K562 (cell line): Measurements from ENCODE around the gene MPIG6B. TPM values are rescaled to one million over a fixed set of nuclear protein-coding genes. Genes with fewer than 3 reads are reported as not detected.

ENCODE experiments used
- AFF1 ChIP-seq, 2 experiments: fragments of 450-650 bp; IDR thresholded peaks; 2 replicates each; pipeline ENCODE4 v1.6.1; 2018; ENCODE audit warnings: mild to moderate bottlenecking in 2 of 2, low read depth in 1 of 2; ENCODE audit not compliant: partially characterized antibody in 2 of 2
- ARNT ChIP-seq, 2 experiments: fragments of 450-650 bp; IDR thresholded peaks; 2 replicates each; pipeline ENCODE4 v1.6.1; 2016; ENCODE audit warnings: mild to moderate bottlenecking in 1 of 2
- C11orf30 ChIP-seq: fragments of 450-650 bp; IDR thresholded peaks from 2 replicates; pipeline ENCODE4 v1.6.1; 2016; ENCODE audit warnings: low read depth, mild to moderate bottlenecking
- EGR1 ChIP-seq: fragments of 450-650 bp; conservative IDR thresholded peaks from 2 replicates; pipeline ENCODE4 v1.6.1; 2017; ENCODE audit warnings: mild to moderate bottlenecking
- EHMT2 ChIP-seq: fragments of 450-650 bp; IDR thresholded peaks from 2 replicates; pipeline ENCODE4 v1.6.1; 2018; ENCODE audit warnings: antibody characterized with exemption
- ETV5 ChIP-seq: sonication (generic); formaldehyde crosslinking; IDR thresholded peaks from 2 replicates; pipeline ENCODE4 v1.4.0; 2020; ENCODE audit warnings: low read depth, mild to moderate bottlenecking, missing genetic modification reagents
- FIP1L1 ChIP-seq: fragments of 200-400 bp; formaldehyde crosslinking; IDR thresholded peaks from 2 replicates; pipeline ENCODE4 v1.6.1; 2018; ENCODE audit warnings: mild to moderate bottlenecking, low read depth, low read length; ENCODE audit not compliant: poor library complexity, severe bottlenecking
- GATAD2A ChIP-seq: fragments of 450-650 bp; IDR thresholded peaks from 2 replicates; pipeline ENCODE4 v1.6.1; 2017
- GTF2F1 ChIP-seq: IDR thresholded peaks from 2 replicates; pipeline ENCODE4 v1.6.1; 2011; ENCODE audit warnings: low read depth, low read length, improper control_type of control experiment
- PML ChIP-seq: IDR thresholded peaks from 2 replicates; pipeline ENCODE4 v1.6.1; 2012; ENCODE audit warnings: low read length, inconsistent platforms
- RAD21 ChIP-seq, 2 experiments: fragments of 250-450 bp in 1 of 2; fragments of 450-650 bp in 1 of 2; sonication (Bioruptor Pico) in 1 of 2; formaldehyde crosslinking in 1 of 2; IDR thresholded peaks in 1 of 2; conservative IDR thresholded peaks in 1 of 2; 2 replicates each; pipeline versions ENCODE4 v1.4.0 to v1.8.0; 2020 to 2022; ENCODE audit warnings: mild to moderate bottlenecking in 2 of 2, moderate library complexity in 1 of 2
- RBM15 ChIP-seq: fragments of 200-400 bp; formaldehyde crosslinking; IDR thresholded peaks from 2 replicates; pipeline ENCODE4 v1.6.1; 2018; ENCODE audit warnings: mild to moderate bottlenecking, low read length, moderate library complexity; ENCODE audit not compliant: insufficient read depth
- SOX6 ChIP-seq: fragments of 450-650 bp; IDR thresholded peaks from 2 replicates; pipeline ENCODE4 v1.6.1; 2014; ENCODE audit warnings: mild to moderate bottlenecking
- TAF7 ChIP-seq: fragments of 450-650 bp; IDR thresholded peaks from 2 replicates; pipeline ENCODE4 v1.6.1; 2016; ENCODE audit warnings: missing genetic modification characterization, missing compliant biosample characterization
- ZNF134 ChIP-seq: fragments of 250-450 bp; sonication (Bioruptor Pico); conservative IDR thresholded peaks from 2 replicates; pipeline ENCODE4 v1.4.0; 2020
- ZNF232 ChIP-seq: sonication (generic); formaldehyde crosslinking; IDR thresholded peaks from 2 replicates; pipeline ENCODE4 v1.8.0; 2022; ENCODE audit warnings: mild to moderate bottlenecking, missing genetic modification reagents
- ZNF263 ChIP-seq: sonication (generic); formaldehyde crosslinking; IDR thresholded peaks from 2 replicates; pipeline ENCODE4 v1.8.0; 2022; ENCODE audit warnings: mild to moderate bottlenecking, missing genetic modification reagents, borderline replicate concordance
- ZNF589 ChIP-seq: fragments of 200-800 bp; sonication (Bioruptor generic); IDR thresholded peaks from 2 replicates; pipeline ENCODE4 v1.6.1; 2016; ENCODE audit warnings: low read depth, missing genetic modification characterization, missing compliant biosample characterization
- ZNF75A ChIP-seq: fragments of 450-650 bp; formaldehyde crosslinking; IDR thresholded peaks from 2 replicates; pipeline ENCODE4 v1.4.0; 2020; ENCODE audit warnings: mild to moderate bottlenecking
- polyA plus RNA-seq, 8 experiments: library from polyadenylated mRNA; depleted of rRNA in 4 of 8; stranded (reverse) in 5 of 8; unstranded in 3 of 8; fragments of >200 nt; fragmentation: Nextera tagmentation in 2 of 8; fragmentation: Illumina TruSeq in 1 of 8; extraction: Ambion mirVana in 2 of 8; extraction: Trizol in 1 of 8; gene quantifications; 2 replicates each; pipeline versions ENCODE4 v1.2.1 to v1.2.3, GENCODE V29; 2011 to 2014; ENCODE audit warnings: inconsistent platforms in 1 of 8, missing spikeins in 1 of 8
- total RNA-seq, 7 experiments: library from RNA; depleted of rRNA in 6 of 7; stranded (reverse); fragments of >200 nt in 6 of 7; fragmentation: Illumina TruSeq in 2 of 7; extraction: Trizol in 2 of 7; gene quantifications; 2 replicates each; pipeline versions ENCODE4 v1.2.1 to v1.2.3, GENCODE V29; 2011 to 2021; ENCODE audit warnings: low replicate concordance in 1 of 7
- TF ChIP-seq, protein P1 (sequence below): fragments of 450-650 bp; formaldehyde crosslinking; IDR thresholded peaks from 2 replicates; pipeline ENCODE4 v1.4.0; 2020; ENCODE audit warnings: mild to moderate bottlenecking
- TF ChIP-seq, protein P2 (sequence below): fragments of 250-450 bp; sonication (Bioruptor Pico); IDR thresholded peaks from 2 replicates; pipeline ENCODE4 v1.4.0; 2020; ENCODE audit warnings: mild to moderate bottlenecking, moderate library complexity

The MPIG6B gene
- total and polyA plus RNA-seq, 9 of the 15 experiments (the other 6 are each of a cell fraction or from before 2014, with no cell fraction given), result 0.11 to 1.2 (median 0.28) TPM; not detected in 1

DNA sequence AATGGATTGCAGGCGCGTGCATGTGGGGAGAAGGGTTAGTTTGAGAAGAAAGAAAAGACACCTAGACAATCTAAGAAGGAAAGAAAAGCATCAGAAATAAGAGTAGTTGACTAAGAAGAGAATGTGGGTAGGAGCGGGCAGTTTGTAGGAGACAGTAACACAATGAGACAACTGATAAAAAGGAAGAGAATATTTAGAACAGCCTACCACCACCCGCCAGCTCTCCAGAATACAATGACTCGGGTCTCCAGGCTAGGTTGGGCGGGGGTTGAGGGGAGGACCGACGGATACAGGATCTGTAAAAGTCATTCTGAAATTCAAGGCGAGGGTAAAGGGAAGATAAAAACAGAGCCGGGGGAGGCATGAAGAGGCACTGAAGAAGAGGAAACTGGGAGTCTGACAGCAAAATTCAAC is 20.8 kb upstream of the MPIG6B start (continued):
- TF ChIP-seq, protein P1, sequence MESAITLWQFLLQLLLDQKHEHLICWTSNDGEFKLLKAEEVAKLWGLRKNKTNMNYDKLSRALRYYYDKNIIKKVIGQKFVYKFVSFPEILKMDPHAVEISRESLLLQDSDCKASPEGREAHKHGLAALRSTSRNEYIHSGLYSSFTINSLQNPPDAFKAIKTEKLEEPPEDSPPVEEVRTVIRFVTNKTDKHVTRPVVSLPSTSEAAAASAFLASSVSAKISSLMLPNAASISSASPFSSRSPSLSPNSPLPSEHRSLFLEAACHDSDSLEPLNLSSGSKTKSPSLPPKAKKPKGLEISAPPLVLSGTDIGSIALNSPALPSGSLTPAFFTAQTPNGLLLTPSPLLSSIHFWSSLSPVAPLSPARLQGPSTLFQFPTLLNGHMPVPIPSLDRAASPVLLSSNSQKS, result no peak
- TF ChIP-seq ZNF75A (CRISPR knock-in tag) (peak; percentile 29; the same call in 1 of the 2 replicates), GATAD2A (0 out of 2 replicates have a peak, but pooled peaks have one; percentile 65), EHMT2 (no peak; the same call in 1 of the 2 replicates), SOX6 (no peak), ZNF134 (CRISPR knock-in tag) (no peak), ARNT (IDR thresholded peaks at IDR 0.05) (0 out of 4 replicates have a peak, but pooled peaks have one; percentile 28 to 46), ZNF232 (CRISPR knock-in tag) (no peak), FIP1L1 (no peak), ETV5 (CRISPR knock-in tag) (no peak), GTF2F1 (no peak), TAF7 (peak; percentile 63), C11orf30 (0 out of 2 replicates have a peak, but pooled peaks have one; percentile 4), RBM15 (no peak), RAD21 (CRISPR knock-in tag; conservative IDR thresholded peaks at IDR 0.05 in 1 of 2, IDR thresholded peaks at IDR 0.05 in 1 of 2) (peak; percentile 2 to 25; a peak in 1 of 4 replicates), EGR1 (peak; percentile 62), PML (no peak), AFF1 (IDR thresholded peaks at IDR 0.05; ENCODE audit: low read depth in 1 of 2, partially characterized antibody in 2 of 2) (peak; percentile 59 to 67), ZNF263 (CRISPR knock-in tag) (peak; percentile 78; the same call in 1 of the 2 replicates), ZNF589 (CRISPR knock-in tag) (peak; percentile 79; the same call in 1 of the 2 replicates)
- TF ChIP-seq, protein P2, sequence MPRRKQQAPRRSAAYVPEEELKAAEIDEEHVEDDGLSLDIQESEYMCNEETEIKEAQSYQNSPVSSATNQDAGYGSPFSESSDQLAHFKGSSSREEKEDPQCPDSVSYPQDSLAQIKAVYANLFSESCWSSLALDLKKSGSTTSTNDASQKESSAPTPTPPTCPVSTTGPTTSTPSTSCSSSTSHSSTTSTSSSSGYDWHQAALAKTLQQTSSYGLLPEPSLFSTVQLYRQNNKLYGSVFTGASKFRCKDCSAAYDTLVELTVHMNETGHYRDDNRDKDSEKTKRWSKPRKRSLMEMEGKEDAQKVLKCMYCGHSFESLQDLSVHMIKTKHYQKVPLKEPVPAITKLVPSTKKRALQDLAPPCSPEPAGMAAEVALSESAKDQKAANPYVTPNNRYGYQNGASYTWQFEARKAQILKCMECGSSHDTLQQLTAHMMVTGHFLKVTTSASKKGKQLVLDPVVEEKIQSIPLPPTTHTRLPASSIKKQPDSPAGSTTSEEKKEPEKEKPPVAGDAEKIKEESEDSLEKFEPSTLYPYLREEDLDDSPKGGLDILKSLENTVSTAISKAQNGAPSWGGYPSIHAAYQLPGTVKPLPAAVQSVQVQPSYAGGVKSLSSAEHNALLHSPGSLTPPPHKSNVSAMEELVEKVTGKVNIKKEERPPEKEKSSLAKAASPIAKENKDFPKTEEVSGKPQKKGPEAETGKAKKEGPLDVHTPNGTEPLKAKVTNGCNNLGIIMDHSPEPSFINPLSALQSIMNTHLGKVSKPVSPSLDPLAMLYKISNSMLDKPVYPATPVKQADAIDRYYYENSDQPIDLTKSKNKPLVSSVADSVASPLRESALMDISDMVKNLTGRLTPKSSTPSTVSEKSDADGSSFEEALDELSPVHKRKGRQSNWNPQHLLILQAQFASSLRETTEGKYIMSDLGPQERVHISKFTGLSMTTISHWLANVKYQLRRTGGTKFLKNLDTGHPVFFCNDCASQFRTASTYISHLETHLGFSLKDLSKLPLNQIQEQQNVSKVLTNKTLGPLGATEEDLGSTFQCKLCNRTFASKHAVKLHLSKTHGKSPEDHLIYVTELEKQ, result no peak
